HK-2 (cell line): Measurements from ENCODE around the gene COL4A1.
"Not testable (repeated sequence)": the region's sequence is repeated elsewhere in the genome, so short reads cannot be mapped to it uniquely, and the experiment has no call there.

Source experiments
- DNase-seq: peaks from one replicate; pipeline ENCODE4 v3.0.0-alpha.2; 2018; ENCODE audit not compliant: unreplicated experiment

The COL4A1 gene

DNA sequence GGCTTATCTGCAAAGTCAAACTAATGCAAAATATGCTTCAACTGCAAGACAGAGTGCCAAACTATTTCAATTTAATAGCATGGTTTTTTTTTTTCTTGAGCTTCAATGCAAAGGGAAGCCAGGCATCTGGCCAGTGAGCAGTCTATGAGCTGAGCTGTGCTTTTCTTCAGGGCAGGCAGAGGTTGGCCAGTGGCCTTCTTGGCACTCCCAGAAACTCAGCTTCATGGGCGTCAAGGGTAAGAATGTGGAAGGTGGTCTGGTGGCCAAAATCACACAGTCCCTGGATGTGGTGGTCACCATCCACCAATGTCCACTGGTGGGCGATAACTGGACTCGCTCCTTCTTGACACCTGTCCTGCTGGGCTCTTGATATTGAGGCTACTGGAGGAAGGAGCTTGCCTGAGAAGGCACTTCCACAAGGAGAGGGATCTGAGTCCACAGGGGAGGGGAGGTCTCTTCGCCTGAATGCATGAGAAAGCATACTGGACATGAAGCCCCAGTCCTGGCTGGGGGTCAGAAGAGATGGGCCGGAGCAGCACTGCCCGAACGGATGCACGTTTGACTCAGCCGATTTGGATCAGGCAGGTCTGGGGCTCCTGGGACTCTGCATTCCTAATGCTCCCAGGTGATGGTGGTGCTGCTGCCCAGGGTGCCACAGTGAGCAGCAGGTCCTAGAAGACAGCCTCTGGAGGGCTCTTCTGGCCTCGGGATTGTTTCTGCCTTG is 17.2 kb upstream of the COL4A1 start:
- no peak for DNase-seq

DNA sequence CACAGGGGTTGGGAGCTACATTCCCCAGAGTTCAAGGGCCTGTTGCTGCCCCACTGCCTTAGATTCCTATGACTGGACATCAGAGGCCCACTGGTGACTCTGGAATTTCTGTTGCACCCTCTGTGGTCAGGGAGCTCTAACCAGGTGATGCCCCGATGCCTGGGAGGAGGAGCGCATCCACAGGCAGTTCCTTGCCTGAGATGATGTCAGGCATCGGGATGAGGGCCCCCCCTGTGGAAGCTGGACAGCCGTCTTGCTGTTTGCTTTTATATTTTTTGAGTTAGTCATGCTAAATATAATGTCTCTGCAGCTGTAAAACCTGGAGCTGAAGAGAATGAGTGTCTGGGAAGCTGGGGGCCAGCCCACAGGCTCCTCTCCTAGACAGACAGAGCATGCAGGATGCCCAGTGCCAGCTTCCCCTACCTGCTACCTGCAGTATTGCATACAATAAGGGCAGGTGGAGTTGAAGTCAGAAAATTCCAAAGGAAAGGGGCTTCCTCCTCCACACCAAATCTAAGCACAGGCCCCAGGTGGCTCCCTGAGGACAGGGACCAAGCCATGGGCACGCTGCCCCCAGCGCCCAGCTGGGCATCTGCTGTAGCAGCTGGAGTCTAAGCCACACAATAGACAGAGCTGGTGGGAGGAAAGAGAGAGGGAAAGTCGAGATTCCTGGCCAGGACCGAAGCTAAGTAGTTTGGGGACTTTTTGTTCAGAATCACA is 16.4 kb upstream of the COL4A1 start:
- peak; percentile 87 for DNase-seq

DNA sequence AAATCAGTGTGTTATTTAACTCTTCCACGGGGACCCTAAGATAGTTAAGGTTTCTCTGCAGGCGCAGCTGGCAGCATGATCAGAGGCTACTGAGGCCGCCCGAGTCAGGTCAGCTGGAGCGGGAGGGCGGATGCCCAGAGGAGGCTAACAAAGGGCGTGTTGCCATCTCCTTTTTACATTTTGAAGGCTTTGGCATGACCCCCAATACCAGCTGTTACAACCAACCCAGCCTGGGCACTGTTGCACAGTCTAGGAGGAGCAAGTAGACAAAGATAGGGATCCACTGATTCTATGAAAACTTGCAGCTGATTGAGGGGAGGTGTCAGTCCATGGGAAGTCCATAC is 15.8 kb upstream of the COL4A1 start:
- DNase-seq, result no peak

DNA sequence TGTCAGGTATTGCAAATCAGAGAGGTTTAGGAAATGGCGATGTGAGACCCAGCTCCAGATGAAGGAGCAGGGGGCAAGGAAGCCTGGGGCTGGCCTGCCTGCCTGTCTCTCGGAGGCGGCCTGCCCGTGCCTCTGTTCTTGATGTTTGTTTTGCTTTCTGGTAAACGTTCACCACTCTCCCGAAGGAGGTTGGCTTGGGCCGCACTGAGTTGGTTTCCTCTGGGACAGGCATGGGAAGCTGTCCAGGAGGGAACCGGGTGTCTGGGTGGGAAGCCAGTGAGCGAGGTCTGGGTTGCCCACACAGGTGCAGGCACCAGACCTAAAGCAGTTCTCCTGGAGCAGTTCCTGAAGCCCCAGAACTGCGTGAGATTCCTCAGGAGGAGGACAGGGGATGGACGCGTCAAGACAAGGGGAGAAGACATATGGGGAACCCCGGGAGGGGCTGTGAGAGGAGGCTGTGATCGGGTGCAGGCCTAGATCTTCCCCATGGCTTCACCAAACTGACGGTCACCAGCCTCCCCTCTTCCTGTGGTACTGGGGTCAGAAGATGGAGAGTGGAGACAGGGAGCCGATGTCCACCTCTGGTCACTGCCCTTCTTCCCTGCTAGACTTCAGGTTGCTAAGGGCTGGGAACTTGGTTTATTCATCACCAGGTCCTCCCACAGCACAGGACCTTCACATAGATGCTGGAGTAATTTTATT is 15.3 kb upstream of the COL4A1 start:
- DNase-seq, result no peak

DNA sequence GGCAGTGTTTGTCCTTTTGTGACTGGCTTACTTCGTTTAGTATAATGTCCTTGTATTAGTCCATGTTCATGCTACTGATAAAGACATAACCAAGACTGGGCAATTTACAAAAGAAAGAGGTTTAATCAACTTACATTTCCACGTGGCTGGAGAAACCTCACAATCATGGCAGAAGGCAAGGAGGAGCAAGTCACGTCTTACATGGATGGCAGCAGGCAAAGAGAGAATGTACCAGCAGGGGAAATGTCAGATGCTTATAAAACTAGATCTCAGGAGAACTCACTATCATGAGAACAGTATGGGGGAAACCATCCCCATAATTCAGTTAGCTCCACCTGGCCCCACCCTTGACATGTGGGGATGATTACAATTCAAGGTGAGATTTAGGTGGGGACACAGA is 14.6 kb upstream of the COL4A1 start:
- DNase-seq, result not testable (repeated sequence)

DNA sequence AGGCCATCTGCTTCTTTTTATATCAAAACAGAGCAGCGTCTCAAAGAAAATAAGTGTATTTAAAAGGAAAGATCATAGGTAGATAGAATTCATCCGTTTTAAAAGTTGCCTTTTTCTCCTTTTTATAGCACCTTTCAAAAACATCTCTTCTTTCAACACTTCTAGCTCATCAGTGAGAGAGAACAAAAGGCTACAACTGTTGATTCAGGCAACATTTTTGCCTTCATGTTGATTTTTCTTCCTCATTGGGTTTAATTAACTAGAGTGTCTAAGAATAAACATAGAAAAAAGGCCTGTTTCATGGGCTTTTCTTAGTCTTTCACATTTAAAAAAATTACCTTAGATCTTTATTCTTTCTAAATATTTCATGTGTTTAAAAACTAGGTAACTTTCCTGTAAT is 13.7 kb upstream of the COL4A1 start:
- DNase-seq, result no peak

DNA sequence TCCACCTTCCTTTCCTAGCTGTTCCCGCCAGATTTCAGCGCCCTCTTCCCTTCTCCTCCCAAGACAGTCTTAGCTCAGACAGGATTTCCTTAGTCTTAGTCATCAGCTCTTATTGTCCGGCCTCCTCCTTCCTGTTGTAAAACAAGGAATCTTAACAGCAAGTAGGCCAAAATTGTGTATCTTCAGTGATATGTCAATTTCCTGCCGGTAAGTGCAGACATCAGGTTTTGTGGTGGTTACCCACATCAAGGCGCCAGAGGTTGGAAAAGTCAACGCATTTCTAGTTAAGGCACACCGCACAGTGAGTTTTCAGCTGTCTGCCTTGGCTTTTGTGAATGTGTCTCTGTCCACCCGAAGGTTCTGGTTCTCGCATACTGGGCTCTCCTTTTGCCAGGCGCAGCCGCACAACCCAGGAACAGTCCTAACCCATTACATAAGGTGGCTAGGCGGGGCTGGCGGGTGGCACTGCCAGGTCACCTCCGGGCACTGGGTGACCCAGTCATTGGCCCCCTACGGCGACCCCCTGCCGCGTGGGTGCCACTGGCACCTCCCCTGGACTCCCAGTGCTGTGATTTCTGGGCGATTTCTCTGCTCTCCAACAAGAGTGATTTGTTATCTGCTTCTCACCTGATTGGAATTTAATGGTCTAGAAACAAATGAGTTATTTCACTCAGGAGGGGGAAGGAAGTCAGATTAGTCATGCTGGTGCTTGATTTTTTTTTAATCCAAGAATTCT is 13.0 kb upstream of the COL4A1 start:
- DNase-seq, result peak; percentile 79

DNA sequence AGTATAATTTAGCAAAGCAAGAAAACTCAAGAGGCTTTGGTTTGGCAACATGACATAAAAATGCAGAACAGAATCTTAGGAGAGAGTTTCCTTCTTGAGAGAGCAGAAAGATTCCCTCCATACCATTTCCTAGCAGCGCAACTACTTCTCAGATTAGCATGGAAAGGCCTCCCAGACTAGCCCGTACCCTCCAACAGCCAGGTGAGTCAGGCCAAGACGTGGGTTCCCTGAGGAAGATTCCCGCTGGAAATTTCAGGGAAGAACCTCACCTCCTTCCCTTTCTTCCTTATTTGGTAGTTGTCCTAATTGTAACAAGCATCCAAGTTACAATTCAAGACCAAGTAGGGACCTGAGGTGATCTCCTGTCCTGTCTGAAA is 12.4 kb upstream of the COL4A1 start:
- no peak for DNase-seq

DNA sequence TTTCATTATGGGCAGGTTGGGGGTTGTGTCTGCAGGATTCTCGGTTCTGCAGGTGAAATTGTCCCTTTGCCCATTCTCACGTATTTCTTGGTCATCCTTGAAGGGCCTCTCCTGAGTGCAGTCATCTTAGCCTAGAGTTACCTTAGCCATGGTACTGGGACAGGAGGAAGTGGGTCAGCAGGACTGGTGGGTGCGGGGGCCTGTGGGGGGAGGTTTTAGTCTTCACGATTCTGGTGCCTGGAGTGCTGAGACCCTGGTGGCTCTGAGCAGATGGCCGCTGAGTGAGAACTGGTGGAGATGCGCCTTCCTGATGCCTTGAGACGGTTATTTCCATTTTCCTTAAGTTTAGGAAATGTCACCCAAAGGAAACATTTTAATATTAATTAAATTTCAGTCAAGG is 12.0 kb upstream of the COL4A1 start:
- no peak for DNase-seq

DNA sequence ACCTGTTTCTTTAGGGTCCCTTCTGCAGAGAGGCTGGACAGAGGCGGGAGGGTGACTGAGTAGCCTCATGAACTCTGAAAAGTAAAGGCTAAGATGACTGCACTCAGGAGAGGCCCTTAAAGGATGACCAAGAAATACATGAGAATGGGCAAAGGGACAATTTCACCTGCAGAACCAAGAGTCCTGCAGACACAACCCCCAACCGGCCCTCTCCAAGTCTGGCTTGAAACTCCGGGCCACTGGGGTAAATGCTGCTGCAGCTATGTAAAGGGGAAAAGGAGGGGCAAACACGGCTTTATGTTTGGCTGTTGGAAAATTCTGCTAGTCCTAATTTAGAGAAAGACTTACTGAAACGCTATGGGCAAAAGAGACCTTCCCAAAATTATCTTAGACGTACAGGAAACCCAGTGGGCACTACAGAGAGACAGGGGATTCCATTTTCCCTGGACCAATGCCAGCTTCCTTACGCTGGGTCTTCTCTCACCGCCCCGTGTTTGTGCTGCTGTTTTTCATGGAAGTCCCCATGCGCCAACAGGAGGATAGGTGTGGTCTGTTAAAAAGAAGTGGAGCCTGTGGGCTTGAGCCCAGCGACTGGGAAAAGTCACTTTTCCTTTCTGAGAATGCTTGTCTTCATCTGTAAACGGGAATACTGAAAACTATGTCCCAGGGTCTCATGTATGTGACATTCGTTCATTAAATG is 10.7 kb upstream of the COL4A1 start:
- no peak for DNase-seq

DNA sequence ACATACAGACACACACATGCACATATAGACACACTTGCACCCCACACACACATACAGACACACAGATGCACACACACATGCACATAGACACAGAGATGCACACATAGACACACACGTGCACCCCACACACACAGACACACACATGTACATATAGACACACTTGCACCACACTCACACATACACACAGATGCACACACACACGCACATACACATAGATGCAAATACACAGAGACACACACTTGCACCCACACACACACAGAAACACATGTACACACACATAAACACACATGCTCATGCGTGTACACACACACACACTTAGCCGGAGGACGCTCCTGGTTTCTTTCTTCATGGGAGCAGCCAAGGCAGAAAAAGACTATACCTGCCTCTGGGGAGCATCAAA is 10.1 kb upstream of the COL4A1 start:
- DNase-seq, result no peak

DNA sequence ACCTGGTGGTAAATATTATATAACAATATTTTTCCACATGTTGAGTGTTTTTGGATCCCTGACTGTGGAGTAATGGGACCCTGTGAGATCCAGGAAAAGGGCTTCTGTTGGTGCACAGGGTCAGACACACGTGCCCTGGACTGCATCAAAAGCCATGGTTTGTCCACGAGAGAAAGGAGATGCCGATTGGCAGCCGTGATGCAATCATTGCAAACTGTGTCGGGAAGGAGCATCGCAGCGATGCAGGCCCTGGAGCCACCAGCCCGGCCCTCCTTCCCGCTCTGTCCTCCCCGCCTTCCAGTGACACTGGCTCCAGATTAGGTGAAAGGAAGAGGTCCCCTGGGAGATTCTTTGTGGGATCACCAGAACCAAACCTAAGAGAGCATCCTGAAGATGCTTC is 9.2 kb upstream of the COL4A1 start:
- DNase-seq, result no peak

DNA sequence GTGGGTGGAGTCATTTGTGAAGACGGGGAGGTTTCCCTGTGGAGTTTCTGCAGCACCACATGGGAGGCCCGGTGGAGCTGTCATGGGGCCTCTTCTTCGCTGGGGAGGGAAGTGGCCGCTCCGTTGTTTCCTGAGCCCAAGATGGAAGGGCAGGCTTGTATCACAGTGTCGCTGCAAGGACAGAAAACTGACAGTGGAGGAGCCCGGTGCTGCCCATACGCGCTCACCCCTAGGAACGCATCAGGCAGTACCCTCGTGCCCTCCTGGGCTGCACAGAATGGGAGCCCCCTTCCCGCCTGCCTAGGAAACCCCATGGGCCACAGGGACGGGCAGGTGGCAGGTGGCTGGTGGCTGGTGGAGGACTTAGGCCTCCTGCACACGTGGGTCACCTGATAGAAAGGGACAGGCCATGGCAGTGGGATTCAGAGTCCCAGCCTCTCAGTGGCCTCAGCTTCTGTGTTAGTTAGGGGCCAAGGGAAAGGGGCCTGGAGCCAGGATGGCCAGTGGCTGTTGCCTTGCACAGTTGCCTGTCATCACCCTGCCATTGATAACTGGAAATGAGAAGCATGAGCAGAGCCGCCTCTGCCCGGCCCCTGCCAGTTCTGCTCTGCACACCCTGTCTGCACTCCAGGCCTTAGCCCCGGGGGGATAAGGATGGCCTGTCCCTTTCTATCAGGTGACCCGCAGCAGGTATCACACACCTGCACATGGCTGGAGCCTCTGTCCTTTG is 7.7 kb upstream of the COL4A1 start:
- DNase-seq, result no peak

DNA sequence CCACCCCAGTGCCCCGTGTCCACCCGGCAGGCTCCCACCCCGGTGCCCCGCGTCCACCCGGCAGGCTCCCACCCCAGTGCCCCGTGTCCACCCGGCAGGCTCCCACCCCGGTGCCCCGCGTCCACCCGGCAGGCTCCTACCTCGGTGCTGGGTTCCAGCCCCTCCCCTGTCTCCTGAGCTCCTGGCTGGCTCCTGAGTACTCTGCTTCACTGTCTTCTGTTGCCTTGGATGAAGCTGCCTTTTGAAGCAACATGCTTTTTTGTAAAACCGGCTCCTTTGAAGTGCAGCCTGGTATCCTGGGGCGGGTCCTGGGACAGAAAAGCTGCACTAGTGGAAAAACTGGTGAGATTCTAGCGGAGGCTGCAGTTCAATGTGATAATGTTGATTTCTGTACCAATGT is 6.8 kb upstream of the COL4A1 start:
- DNase-seq, result not testable (repeated sequence)

DNA sequence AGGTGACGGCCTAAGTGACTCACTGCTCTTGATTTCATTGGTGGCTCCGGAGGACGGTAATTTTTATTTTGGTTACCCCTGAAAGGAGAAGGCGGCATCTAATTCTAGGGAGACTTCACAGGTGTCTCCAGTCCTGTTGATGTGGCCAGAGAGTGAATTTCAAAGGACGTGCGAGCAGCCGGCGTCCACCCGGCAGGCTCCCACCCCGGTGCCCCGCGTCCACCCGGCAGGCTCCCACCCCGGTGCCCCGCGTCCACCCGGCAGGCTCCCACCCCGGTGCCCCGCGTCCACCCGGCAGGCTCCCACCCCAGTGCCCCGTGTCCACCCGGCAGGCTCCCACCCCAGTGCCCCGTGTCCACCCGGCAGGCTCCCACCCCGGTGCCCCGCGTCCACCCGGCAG is 6.3 kb upstream of the COL4A1 start:
- not testable (repeated sequence) for DNase-seq

DNA sequence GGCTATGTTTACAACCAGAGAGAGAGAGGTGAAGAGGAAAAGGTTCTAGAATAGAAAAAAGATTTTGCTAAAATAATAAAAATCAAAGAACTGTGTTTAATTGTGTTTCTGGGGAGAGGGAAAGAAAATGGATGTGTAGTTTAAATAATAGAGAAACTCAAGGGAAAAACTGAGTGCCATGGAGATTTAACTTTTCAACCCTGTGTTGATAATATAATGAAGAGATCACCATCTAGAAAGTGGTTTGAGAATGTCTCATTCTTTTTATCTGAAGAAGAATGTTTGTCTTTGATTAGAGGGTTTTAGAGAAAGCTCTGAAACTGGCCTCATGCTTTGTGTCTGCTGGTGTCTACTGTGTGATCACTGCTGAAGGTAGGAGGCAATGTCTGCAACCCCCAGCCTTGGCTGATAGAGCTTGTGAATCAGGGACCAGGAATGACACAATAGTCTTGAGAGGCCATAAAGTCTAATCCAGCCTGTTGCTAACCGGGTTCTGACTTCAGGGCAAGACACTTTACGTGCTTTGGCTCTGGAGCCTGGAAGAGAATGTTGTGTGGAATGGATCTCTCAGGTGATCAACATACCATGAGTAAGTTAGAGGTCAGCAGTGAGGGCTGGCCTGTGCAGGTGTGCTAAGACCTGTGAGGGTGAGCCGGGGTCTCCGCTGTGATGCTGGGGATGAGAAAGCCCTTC is 5.5 kb upstream of the COL4A1 start:
- DNase-seq, result peak; percentile 51

DNA sequence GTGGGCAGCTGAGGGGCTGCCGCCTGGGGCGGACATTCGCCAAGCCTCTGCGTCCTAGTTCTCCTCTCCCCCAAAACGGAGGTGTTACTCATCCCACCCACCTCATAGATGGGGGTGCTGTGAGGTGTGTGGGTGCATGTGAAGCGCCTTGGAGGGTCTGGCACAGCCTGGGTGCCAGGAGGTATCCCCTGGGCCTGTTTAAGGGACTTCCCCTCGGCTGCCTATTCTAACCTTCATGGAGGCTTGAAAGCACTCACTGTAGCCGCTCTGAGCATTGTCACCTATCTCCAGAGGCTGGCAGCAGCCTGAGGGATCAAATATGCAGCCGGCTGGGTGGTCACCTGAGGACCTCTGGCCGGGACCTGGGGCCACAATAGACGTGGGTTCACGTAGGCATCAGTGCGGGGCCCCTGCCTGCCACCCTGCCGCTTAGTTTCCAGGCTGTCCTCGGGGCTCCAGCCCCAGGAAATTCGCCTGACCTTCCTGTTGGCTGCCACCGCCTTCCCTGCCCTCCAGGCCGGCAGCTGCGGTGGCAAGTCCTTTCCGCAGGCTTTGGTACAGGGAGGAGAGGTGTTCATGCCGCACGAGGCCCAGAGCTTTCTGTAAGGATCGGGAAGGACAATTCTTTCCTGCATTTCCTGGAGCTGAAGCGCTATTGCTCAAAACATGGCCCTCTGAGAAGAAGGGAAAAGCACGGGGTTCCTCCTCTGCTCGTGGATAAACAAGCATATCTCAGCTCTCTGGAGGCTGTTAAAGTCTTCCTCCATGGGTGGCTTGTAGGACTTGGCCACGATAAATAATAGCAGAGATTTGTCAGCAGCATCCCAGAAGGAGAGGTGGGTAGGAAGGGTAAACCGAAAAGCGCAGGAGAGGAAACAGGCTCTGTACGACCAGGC is 4.7 kb upstream of the COL4A1 start:
- DNase-seq, result no peak

DNA sequence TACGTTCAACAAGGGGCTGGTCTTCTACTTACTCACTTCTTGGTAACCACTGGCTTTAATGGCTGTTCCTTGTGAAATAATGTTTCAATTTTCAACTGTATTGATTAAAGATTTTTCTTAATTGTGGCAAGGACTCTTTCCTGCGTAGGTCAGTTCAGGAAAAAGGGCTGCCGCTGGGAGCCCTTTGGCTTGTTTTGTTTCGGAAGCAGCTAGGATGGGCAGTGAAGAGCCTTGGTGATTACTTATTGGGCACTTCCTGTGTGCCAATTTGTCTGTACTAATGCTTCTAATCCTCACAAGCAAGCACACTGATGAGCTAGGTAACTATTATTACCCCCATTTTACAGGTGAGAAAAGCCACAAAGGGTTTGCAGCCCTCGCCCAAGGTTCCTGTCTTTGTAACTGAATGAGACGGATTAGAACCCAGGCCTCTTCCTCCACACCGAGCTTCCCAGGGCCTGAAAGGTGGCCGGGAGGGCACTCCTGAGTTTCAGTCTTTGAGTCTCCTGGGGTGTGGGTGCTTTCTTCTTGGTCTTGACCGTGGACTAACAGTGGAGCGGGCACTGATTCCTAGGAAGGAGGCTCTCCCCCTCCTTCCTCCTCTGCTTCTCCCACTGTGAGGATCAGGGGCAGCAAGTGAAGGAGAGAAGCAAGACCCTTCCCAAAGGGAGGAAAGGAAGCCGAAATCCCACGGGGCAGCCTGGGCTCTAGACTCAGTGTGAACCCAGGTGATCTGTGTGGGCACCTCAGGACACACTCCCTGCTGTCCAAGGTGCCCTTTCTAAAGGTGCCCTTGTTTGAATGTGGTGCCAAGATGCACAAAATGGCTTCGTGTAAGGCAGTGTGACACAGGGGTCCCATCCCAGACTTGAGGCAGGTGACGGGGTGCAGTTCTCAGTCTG is 3.8 kb upstream of the COL4A1 start:
- no peak for DNase-seq
